ENCODE results near the gene STARD3NL.
"Not testable (repeated sequence)": the region's sequence is repeated elsewhere in the genome, so short reads cannot be mapped to it uniquely, and the experiment has no call there.

STARD3NL gene

DNA sequence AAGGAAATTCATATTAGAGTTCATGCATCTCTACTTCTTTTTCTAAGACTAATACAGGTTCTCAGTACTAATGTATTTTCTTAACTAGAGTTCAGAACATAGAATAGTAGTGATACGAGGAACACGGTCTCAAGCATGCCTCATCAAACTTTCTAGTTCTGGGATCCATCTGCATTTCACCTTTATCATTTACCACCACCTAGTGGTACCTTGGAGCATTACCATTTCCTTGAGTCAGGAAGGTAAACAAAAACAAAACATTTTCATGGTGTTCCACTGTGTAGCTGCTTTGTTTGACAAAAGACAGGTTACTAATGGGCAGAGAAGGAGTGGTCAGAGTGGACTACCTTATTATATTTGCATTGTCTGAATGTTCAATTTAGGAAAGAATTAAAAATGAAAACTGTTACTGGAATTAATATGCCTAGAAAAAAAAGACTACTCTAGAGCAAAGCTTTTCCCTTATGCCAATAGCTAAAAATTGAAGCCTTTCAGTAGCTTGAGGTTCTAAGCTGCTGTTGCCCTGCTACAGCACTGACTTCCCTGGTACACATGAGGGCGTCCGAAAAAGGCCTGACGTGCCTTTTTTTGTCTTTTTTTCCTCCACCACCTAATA is 44.5 kb downstream of the STARD3NL start:
- peak; percentile 54 for DNase-seq (ENCODE audit: low spot score)
- TF ChIP-seq, protein P1, sequence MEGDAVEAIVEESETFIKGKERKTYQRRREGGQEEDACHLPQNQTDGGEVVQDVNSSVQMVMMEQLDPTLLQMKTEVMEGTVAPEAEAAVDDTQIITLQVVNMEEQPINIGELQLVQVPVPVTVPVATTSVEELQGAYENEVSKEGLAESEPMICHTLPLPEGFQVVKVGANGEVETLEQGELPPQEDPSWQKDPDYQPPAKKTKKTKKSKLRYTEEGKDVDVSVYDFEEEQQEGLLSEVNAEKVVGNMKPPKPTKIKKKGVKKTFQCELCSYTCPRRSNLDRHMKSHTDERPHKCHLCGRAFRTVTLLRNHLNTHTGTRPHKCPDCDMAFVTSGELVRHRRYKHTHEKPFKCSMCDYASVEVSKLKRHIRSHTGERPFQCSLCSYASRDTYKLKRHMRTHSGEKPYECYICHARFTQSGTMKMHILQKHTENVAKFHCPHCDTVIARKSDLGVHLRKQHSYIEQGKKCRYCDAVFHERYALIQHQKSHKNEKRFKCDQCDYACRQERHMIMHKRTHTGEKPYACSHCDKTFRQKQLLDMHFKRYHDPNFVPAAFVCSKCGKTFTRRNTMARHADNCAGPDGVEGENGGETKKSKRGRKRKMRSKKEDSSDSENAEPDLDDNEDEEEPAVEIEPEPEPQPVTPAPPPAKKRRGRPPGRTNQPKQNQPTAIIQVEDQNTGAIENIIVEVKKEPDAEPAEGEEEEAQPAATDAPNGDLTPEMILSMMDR (IDR thresholded peaks at IDR 0.05; ENCODE audit: extremely low read depth, missing control alignments), result peak; percentile 75

- DNase-seq (ENCODE audit: low spot score), result no peak
- TF ChIP-seq, protein P1 (IDR thresholded peaks at IDR 0.05; ENCODE audit: extremely low read depth, missing control alignments), result no peak
Observed at GRCh38 chr7:38223306-38223705, 45.3 kb downstream of the STARD3NL start.

- TF ChIP-seq, protein P1 (IDR thresholded peaks at IDR 0.05; ENCODE audit: extremely low read depth, missing control alignments), result no peak
Observed at GRCh38 chr7:38224392-38224791, 46.3 kb downstream of the STARD3NL start.

GRCh38 chr7:38229386-38229785 is 51.3 kb downstream of the STARD3NL start:
- DNase-seq (ENCODE audit: low spot score), result no peak
- TF ChIP-seq, protein P1 (IDR thresholded peaks at IDR 0.05; ENCODE audit: extremely low read depth, missing control alignments), result no peak

More at GRCh38 chr7:38224392-38224791, 46.3 kb downstream of the STARD3NL start:
- no peak for DNase-seq (ENCODE audit: low spot score)

GRCh38 chr7:38229884-38230642 is 52.0 kb downstream of the STARD3NL start:
- DNase-seq (ENCODE audit: low spot score), result no peak
- TF ChIP-seq, protein P1 (IDR thresholded peaks at IDR 0.05; ENCODE audit: extremely low read depth, missing control alignments), result no peak

DNA sequence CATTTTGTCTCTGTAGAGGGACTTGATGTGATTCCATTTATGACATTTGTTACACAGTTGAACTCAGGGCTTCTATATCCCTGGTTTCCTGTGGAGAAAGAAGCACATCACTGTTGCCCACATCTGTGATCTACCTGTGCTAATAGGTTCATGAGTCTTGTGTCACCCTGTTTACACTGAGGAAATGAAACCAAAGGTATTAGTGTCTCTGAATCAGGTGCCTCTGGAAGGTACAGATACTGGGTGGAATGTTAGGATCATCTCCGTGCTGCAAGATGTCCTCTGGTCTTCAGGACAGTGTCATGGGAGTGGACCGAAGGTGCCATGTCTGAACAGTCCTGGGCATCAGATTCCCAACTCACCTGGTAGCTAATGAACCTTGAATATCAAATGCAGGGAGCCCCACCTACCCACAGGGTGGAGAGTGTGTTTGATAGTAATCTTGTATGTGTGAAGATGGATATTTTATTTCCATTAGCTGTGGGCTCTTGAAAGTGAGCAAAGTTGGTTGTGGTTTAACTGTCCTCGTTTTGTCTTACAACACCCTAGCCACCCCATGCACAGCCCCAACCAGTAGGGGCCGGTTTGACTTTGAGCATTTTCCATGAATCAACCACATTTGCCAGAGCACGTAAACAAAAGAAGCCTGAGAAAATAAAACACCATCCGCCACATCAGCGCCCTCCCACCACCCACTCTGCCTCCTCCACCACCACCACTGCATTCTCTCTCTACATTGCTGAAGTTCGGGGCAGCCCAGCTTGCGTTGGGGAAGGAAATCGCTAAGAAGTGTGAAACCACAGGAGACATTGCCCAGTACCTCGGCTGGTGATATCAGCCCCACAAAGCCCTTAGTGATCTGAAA is 54.7 kb downstream of the STARD3NL start:
- DNase-seq (ENCODE audit: low spot score), result peak; percentile 56

DNA sequence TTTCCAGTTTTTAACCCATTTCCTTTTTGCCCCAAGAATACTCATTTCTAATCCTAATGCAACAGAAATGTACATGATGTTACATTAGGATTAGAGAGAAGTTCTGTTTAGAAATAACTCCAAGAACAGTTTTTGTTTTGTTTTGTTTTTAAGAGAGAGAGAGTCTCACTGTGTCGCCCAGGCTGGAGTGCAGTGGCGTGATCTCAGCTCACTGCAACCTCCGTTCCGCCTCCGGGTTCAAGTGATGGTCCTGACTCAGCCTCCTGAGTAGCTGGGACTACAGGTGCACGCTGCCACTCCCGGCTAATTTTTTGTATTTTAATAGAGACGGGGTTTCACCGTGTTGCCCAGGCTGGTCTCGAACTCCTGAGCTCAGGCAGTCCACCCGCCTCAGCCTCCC is 56.7 kb downstream of the STARD3NL start:
- DNase-seq (ENCODE audit: low spot score), result not testable (repeated sequence)

More for the DNA sequence above, 54.7 kb downstream of the STARD3NL start:
- TF ChIP-seq, protein P1 (IDR thresholded peaks at IDR 0.05; ENCODE audit: extremely low read depth, missing control alignments), result no peak

Data from GM20000 (cell line).